ENCODE results near the gene MMP1.

GRCh38 chr11:102837646-102838045 lies 39.7 kb upstream of the MMP1 start:
- TF ChIP-seq CTCF (conservative IDR thresholded peaks at IDR 0.05; ENCODE audit: low read depth, low read length) (no peak), RAD21 (IDR thresholded peaks at IDR 0.05; ENCODE audit: low read length) (no peak), POLR2A (IDR thresholded peaks at IDR 0.05; ENCODE audit: low read depth, low read length) (no peak), MXI1 (IDR thresholded peaks at IDR 0.05; ENCODE audit: borderline replicate concordance, low read depth, low read length) (no peak)

Measured in IMR-90 (cell line).